ENCODE results near the gene GPR151.
"Not testable (repeated sequence)": the region's sequence is repeated elsewhere in the genome, so short reads cannot be mapped to it uniquely, and the experiment has no call there.

GPR151 gene

GRCh38 chr5:146516151-146516475 lies at the start of gene GPR151:
GPR151 (minus strand) TSS chr5:146516190; CDS start chr5:146516113, 77 bp downstream.
- DNase-seq: no peak

GRCh38 chr5:146564007-146564762 lies 48.2 kb upstream of the GPR151 start:
- no peak for DNase-seq

- no peak for DNase-seq
Measured at GRCh38 chr5:146562461-146562860, 46.5 kb upstream of the GPR151 start.

GRCh38 chr5:146561711-146562110 lies 45.7 kb upstream of the GPR151 start:
- DNase-seq: no peak

- no peak for DNase-seq
Measured at GRCh38 chr5:146560205-146560812, 44.3 kb upstream of the GPR151 start.

GRCh38 chr5:146556884-146557283 lies 40.9 kb upstream of the GPR151 start:
- not testable (repeated sequence) for DNase-seq

- no peak for DNase-seq
Measured at GRCh38 chr5:146553446-146553845, 37.5 kb upstream of the GPR151 start.

GRCh38 chr5:146549615-146550014 lies 33.6 kb upstream of the GPR151 start:
- no peak for DNase-seq

- DNase-seq: no peak
Measured at GRCh38 chr5:146548781-146549449, 32.9 kb upstream of the GPR151 start.

- no peak for DNase-seq
Measured at GRCh38 chr5:146544232-146544631, 28.2 kb upstream of the GPR151 start.

- DNase-seq: peak; percentile 51 to 63
Measured at GRCh38 chr5:146541958-146542849, 26.2 kb upstream of the GPR151 start.

GRCh38 chr5:146540414-146540813 lies 24.4 kb upstream of the GPR151 start:
- DNase-seq: no peak

- no peak for DNase-seq
Measured at GRCh38 chr5:146539973-146540372, 24.0 kb upstream of the GPR151 start.

GRCh38 chr5:146538432-146538831 lies 22.4 kb upstream of the GPR151 start:
- DNase-seq: no peak

- DNase-seq: no peak
Measured at GRCh38 chr5:146533882-146534281, 17.9 kb upstream of the GPR151 start.

GRCh38 chr5:146533260-146533857 lies 17.4 kb upstream of the GPR151 start:
- peak; percentile 65 to 67 for DNase-seq

GRCh38 chr5:146529984-146530383 lies 14.0 kb upstream of the GPR151 start:
- no peak for DNase-seq

- DNase-seq: no peak
Measured at GRCh38 chr5:146528236-146528635, 12.2 kb upstream of the GPR151 start.

GRCh38 chr5:146527785-146528184 lies 11.8 kb upstream of the GPR151 start:
- DNase-seq: no peak

GRCh38 chr5:146523698-146524097 lies 7.7 kb upstream of the GPR151 start:
- no peak for DNase-seq

- DNase-seq: no peak
Measured at GRCh38 chr5:146521403-146522106, 5.6 kb upstream of the GPR151 start.

GRCh38 chr5:146520731-146521130 lies 4.7 kb upstream of the GPR151 start:
- no peak for DNase-seq
